GM20431 (cell line): Measurements from ENCODE around the gene CACNA1D.

Experiments used
- in situ Hi-C: fragments of 300-500 bp; cut with MseI, MboI; formaldehyde crosslinking; loops from one replicate; pipeline ENCODE4 v1.15.0; 2020; ENCODE audit warnings: low sequenced_read_pairs; ENCODE audit not compliant: unreplicated experiment

The CACNA1D gene

GRCh38 chr3:53729159-53729558, 234.7 kb downstream of the CACNA1D start:
- in situ Hi-C loops, result no loop called here

DNA sequence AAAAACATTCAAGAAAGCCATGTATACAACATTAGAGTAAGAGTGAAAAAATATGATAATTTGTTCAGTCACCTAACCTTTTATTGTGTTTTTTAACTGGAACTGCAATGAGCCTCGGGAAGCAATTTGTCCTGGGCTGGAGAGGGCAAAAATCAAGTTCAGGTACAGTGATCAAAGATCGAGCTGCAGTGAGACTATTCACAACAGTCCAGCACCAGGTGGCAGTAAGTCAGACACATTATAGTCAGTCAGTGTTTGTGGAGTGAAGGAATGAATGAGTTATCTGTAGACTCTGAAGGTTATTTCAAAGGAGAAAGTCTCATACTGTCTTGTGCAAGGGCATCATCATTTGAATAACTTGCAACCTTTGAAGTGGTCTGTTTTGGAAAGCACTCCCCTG, 235.2 kb downstream of the CACNA1D start:
- in situ Hi-C loops, result no loop called here

- in situ Hi-C loops, result no loop called here
These were observed 236.2 kb downstream of the CACNA1D start for GRCh38 chr3:53730576-53730975.

DNA sequence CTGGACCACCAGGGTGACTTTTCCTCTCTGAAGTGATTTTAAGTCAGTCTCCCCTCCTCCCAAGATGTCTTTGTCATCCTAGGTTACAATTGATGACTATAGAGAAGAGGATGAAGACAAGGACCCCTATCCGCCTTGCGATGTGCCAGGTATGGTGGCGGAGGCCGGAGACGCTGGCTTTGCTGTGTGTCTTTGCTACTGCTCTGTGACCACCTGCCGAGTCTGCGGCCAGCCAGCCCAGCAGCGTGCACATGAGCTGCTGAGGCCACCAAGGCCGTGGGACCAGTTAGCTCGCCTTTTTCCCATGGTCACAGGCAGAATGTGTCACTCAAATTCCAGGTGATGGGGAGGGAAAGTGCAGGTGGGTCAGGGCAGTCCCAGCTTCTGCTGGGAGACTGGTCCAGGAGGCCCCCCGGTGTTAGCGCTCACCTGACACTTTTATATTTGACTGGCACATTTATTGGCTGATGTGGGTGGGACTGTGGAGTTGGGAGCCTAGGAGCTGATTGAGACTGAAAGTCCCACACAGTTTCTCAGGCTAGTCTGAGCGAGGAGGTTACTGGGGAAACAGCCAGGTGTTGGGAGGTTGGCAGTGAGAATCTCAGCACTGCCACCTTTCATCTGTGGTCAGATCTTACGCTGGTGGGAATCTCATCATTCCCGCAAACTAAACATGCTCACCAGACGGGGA, 237.7 kb downstream of the CACNA1D start:
- in situ Hi-C loops, result no loop called here

GRCh38 chr3:53733446-53733845, 239.0 kb downstream of the CACNA1D start:
- in situ Hi-C loops, result no loop called here

- in situ Hi-C loops, result no loop called here
These were observed 245.6 kb downstream of the CACNA1D start for GRCh38 chr3:53739966-53740365.

DNA sequence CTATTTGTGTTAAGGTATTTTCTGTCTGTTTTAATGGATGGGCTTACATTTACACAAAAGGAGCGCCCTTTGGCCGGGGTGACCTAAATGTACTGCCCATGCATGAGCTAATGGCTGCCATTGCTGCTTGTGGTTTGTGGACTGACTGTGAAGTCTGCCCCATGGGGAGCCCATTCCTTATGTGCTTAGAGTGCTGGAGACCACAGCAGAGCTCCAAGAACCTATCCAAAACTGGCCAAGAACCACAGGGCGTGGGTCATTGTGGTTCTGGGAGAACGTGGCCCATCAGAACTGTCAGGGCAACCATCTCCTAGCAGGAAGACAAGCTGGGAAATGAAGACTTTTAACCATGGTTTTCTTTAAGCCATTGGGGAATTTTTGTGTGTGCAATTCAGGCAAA, 246.5 kb downstream of the CACNA1D start:
- in situ Hi-C loops, result no loop called here

- in situ Hi-C loops, result no loop called here
These were observed 249.9 kb downstream of the CACNA1D start for GRCh38 chr3:53744351-53744750.

GRCh38 chr3:53747559-53747958, 253.1 kb downstream of the CACNA1D start:
- in situ Hi-C loops, result no loop called here

DNA sequence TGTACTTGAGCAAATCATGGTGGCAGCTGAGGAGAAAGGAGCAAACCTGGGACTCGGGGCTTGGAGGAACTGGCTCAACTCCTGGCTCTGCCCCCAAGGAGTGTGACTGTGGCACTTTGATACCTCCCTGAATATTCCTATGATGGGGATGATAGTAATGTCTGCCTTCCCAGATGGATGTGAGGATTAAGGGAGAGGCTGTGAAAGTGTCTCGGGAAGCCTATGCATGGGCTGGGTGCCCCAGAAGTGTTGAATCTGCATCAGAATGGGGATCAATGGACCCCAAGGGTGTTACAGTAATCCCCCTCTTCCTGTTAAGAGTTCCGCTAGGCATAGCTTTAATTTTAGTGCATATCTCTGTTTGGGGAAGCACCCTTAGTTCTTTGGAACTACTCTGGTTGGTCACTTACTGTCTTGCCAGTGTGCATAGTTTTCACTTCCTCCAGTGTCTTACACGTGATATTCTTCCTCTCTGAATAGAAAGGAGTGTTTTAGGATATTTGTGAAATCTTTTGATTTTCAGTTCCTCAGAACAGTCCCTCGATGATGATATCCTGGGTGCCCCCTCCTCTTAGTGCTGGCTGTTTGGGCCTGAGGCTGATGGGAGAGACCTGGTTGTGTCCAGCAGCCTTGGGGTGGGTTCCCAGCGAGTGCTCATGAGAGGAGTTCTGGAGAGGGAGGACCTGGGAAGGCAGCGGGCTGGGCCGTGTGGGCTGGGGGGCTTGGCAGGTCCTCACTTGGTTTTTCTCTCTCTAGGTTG, 254.3 kb downstream of the CACNA1D start:
- in situ Hi-C loops, result no loop called here

GRCh38 chr3:53749448-53749847, 255.0 kb downstream of the CACNA1D start:
- in situ Hi-C loops, result no loop called here

DNA sequence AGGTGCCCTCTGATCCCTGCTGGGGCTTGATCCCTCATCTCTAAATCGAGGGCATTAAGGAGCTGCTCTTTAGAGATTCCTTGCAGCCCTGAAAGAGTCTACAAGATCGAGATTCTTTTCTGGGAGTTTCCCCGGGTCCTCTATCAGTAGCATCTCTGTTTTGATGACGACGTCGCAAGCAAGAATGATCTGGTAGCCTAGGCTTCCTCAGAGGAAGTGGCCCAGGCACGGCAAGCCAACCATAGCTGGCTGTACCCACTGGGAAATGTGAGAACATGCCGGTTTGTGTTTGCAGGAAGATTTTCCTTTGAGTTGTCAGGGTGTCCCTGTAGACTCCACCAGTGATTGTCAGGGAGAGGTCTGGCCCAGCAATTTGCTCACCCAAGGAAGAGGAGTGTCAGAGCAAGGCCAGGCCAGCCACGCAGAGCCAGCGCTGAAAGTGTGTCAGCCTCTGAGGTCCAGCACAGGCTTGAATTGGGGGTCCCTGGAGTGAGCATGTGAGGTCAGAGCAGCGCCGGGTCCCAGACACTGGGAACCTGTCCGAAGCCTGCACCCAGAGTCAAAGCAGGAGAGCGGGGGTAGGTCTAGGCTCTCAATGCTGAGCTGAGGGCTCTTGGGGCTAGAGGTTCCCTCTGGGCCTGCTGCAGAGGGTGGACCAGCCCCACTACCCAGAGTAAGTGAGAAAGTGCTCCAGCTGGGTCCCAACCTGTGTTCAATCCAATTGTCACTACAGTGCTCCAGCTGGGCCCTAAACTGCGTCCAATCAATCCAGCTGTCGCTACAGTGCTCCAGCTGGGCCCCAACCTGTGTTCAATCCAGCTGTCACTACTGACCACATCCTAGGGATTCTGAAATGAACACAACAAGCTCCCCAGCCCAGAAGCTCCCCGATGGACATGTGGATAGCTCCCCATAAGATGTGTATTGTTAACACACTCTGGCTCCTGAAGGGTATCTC, 256.1 kb downstream of the CACNA1D start:
- in situ Hi-C loops, result no loop called here

GRCh38 chr3:53753518-53754183, 259.2 kb downstream of the CACNA1D start:
- in situ Hi-C loops, result no loop called here

GRCh38 chr3:53754325-53754724, 259.9 kb downstream of the CACNA1D start:
- in situ Hi-C loops, result no loop called here

DNA sequence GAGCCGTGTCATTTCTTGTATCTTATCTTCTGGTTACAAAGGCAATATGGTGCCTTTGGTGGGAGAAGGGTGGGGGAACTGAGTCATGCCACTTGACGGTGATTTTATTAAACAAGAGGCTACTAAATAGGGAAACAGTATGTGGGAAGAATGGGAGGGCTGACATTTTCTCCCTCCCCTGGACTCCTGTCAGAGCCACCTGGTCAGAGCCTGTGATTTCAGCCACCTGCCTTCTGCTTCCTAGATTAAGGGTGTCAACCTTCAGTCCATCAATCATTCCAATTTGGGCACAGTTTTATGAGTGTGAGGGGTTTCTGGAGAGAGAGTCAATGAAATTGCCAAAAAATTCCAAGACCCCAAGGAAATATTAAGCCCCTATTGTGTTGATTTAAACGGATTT, 264.4 kb downstream of the CACNA1D start:
- in situ Hi-C loops, result no loop called here

- in situ Hi-C loops, result no loop called here
These were observed 268.9 kb downstream of the CACNA1D start for GRCh38 chr3:53763353-53763752.

DNA sequence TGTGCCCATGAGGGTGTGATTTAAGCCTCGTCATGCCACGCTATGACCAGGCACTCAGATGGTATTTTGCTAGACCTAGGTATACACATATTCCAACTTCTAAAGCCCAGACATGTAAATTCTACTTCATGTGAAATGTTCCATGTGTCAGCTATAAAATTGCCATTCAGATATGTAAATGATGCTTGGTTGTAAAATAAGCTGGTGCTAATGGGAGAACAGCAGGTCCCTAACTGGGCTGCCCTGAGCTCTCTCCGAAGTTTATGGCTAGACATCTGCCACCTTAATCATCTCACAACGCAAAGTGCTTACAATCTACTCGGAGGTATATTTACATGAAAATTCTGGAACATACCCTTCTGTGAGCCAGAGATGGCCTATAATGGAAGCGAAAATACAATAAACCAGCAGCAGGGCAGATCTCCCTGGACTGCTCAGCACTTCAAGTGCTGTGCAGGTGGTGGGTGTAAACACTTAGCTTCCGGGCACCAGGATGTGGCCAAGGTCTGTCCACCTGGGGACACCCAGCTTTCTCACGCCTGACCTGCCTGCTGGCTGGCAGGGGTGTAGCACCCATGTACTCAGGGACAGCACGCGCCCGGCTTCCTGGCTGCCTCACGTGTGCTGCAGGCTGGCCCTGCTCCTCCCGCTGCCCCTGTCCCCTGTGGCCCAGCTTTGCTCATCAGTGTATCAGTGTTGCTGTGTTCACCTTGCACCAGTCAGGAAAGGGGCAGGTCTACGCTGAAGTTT, 269.8 kb downstream of the CACNA1D start:
- in situ Hi-C loops, result no loop called here

GRCh38 chr3:53765753-53766152, 271.3 kb downstream of the CACNA1D start:
- in situ Hi-C loops, result no loop called here

- in situ Hi-C loops, result no loop called here
These were observed 272.3 kb downstream of the CACNA1D start for GRCh38 chr3:53766706-53767105.
